Measurements from ENCODE around the gene ACTR8.

ACTR8 gene

GRCh38 chr3:53865732-53866499 is 16.0 kb downstream of the ACTR8 start:
- Histone ChIP-seq H3K36me3 (ENCODE audit: low read depth) (peaks cover 33% of the 10 kb centered on the region; the same call in 1 of the 2 replicates), H3K27ac (ENCODE audit: poor library complexity, severe bottlenecking) (no peak overlapping the region), H3K9me3 (ENCODE audit: severe bottlenecking) (no peaks in the 10 kb centered on the region), H3K4me3 (ENCODE audit: severe bottlenecking) (no peak overlapping the region), H3K4me1 (ENCODE audit: insufficient read depth, poor library complexity, severe bottlenecking) (no peaks in the 10 kb centered on the region), H3K27me3 (ENCODE audit: insufficient read depth, poor library complexity, severe bottlenecking) (no peaks in the 10 kb centered on the region)
- ATAC-seq (ENCODE audit: low read depth) = no peak
- DNase-seq (ENCODE audit: low spot score) = no peak
- TF ChIP-seq, protein P1, sequence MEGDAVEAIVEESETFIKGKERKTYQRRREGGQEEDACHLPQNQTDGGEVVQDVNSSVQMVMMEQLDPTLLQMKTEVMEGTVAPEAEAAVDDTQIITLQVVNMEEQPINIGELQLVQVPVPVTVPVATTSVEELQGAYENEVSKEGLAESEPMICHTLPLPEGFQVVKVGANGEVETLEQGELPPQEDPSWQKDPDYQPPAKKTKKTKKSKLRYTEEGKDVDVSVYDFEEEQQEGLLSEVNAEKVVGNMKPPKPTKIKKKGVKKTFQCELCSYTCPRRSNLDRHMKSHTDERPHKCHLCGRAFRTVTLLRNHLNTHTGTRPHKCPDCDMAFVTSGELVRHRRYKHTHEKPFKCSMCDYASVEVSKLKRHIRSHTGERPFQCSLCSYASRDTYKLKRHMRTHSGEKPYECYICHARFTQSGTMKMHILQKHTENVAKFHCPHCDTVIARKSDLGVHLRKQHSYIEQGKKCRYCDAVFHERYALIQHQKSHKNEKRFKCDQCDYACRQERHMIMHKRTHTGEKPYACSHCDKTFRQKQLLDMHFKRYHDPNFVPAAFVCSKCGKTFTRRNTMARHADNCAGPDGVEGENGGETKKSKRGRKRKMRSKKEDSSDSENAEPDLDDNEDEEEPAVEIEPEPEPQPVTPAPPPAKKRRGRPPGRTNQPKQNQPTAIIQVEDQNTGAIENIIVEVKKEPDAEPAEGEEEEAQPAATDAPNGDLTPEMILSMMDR (IDR thresholded peaks at IDR 0.05; ENCODE audit: poor library complexity, severe bottlenecking) = no peak

DNA sequence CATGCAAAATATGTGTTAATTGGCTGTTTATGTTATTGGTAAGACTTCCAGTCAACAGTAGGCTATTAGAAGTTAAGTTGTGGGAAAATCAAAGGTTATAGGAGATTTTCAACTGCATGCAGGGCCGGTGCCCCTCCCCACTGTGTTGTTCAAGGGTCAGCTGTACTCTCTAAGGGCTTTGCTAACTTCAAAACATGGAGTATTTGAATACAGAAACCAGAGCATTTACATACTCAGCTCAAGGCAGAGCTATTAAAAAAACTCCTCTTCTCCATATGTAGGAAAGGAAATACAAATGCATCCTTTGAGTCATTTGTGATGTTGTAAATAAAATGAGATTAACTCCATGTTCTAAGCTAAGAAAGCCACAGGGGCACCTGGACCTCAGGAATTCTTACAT is 18.8 kb downstream of the ACTR8 start:
- Histone ChIP-seq H3K27me3 (ENCODE audit: insufficient read depth, poor library complexity, severe bottlenecking) (no peaks in the 10 kb centered on the region), H3K4me3 (ENCODE audit: severe bottlenecking) (no peak overlapping the region), H3K36me3 (ENCODE audit: low read depth) (0 out of 2 replicates have a peak, but pooled peaks cover 16% of the 10 kb centered on the region), H3K27ac (ENCODE audit: poor library complexity, severe bottlenecking) (no peak overlapping the region), H3K4me1 (ENCODE audit: insufficient read depth, poor library complexity, severe bottlenecking) (no peaks in the 10 kb centered on the region), H3K9me3 (ENCODE audit: severe bottlenecking) (no peaks in the 10 kb centered on the region)
- TF ChIP-seq, protein P1 (IDR thresholded peaks at IDR 0.05; ENCODE audit: poor library complexity, severe bottlenecking) = no peak
- ATAC-seq (ENCODE audit: low read depth) (no peak), DNase-seq (ENCODE audit: low spot score) (no peak)

GRCh38 chr3:53862241-53862640 is 19.7 kb downstream of the ACTR8 start:
- TF ChIP-seq, protein P1 (IDR thresholded peaks at IDR 0.05; ENCODE audit: poor library complexity, severe bottlenecking) = no peak
- Histone ChIP-seq H3K9me3 (ENCODE audit: severe bottlenecking) (no peaks in the 10 kb centered on the region), H3K36me3 (ENCODE audit: low read depth) (0 out of 2 replicates have a peak, but pooled peaks cover 10% of the 10 kb centered on the region), H3K27me3 (ENCODE audit: insufficient read depth, poor library complexity, severe bottlenecking) (no peaks in the 10 kb centered on the region), H3K4me1 (ENCODE audit: insufficient read depth, poor library complexity, severe bottlenecking) (no peaks in the 10 kb centered on the region), H3K27ac (ENCODE audit: poor library complexity, severe bottlenecking) (no peak overlapping the region), H3K4me3 (ENCODE audit: severe bottlenecking) (no peak overlapping the region)
- DNase-seq (ENCODE audit: low spot score) (no peak), ATAC-seq (ENCODE audit: low read depth) (no peak)

- H3K4me1 ChIP-seq (ENCODE audit: insufficient read depth, poor library complexity, severe bottlenecking) = no peaks in the 10 kb centered on the region
- H3K27me3 ChIP-seq (ENCODE audit: insufficient read depth, poor library complexity, severe bottlenecking) = no peaks in the 10 kb centered on the region
- no peak overlapping the region for H3K4me3 ChIP-seq (ENCODE audit: severe bottlenecking)
- DNase-seq (ENCODE audit: low spot score) = no peak
- H3K27ac ChIP-seq (ENCODE audit: poor library complexity, severe bottlenecking) = no peak overlapping the region
- 0 out of 2 replicates have a peak, but pooled peaks cover 10% of the 10 kb centered on the region for H3K36me3 ChIP-seq (ENCODE audit: low read depth)
- ATAC-seq (ENCODE audit: low read depth) = no peak
- no peaks in the 10 kb centered on the region for H3K9me3 ChIP-seq (ENCODE audit: severe bottlenecking)
- TF ChIP-seq, protein P1 (IDR thresholded peaks at IDR 0.05; ENCODE audit: poor library complexity, severe bottlenecking) = no peak
Observed at GRCh38 chr3:53860196-53860595, 21.8 kb downstream of the ACTR8 start.

DNA sequence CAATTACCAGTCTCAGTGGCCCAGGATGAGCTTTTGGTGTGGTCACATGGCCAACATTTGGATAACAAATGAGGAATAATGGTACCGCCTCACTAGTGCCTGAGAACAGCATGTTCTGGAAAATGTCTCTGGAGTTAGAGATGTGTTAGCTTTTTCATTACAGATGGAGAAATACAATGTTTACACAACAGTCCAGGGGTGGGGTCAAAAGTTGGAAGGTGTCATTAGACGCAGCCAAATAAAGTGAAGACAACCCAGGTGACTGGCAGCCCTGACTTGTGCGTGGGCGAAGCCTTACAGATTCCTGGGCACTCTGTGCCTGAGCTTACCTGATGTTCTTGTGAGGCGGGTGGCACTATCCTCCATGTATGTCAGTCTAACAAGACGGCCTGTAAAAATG is 22.8 kb downstream of the ACTR8 start:
- ATAC-seq (ENCODE audit: low read depth) (no peak), DNase-seq (ENCODE audit: low spot score) (no peak)
- Histone ChIP-seq H3K9me3 (ENCODE audit: severe bottlenecking) (no peaks in the 10 kb centered on the region), H3K36me3 (ENCODE audit: low read depth) (0 out of 2 replicates have a peak, but pooled peaks cover 10% of the 10 kb centered on the region), H3K4me1 (ENCODE audit: insufficient read depth, poor library complexity, severe bottlenecking) (no peaks in the 10 kb centered on the region), H3K27me3 (ENCODE audit: insufficient read depth, poor library complexity, severe bottlenecking) (no peaks in the 10 kb centered on the region), H3K27ac (ENCODE audit: poor library complexity, severe bottlenecking) (no peak overlapping the region), H3K4me3 (ENCODE audit: severe bottlenecking) (no peak overlapping the region)
- TF ChIP-seq, protein P1 (IDR thresholded peaks at IDR 0.05; ENCODE audit: poor library complexity, severe bottlenecking) = no peak
